ENCODE results near the gene ZMIZ1. TPM values are rescaled to one million over a fixed set of nuclear protein-coding genes. Genes with fewer than 3 reads are reported as not detected.

Gene ZMIZ1
- polyA plus RNA-seq, 6 donors from 2014 or later, result 0.11 to 2.9 (median 1.5) TPM

- no peak for ATAC-seq (ENCODE audit: low read depth in 2 of 2)
- no peak for DNase-seq
- H3K4me3 Mint-ChIP-seq, result peak overlapping the region in 2 of 8 donors; percentile 25 to 85
- peaks cover 3 to 23% of the 10 kb centered on the region in 2 donors for H3K36me3 Mint-ChIP-seq
- H3K9me3 Mint-ChIP-seq, result no peaks in the 10 kb centered on the region
- peak overlapping the region in 5 of 6 donors; percentile 14 to 89 (median 29) for H3K27ac Mint-ChIP-seq
- H3K27me3 Mint-ChIP-seq, result no peaks in the 10 kb centered on the region
- H3K4me1 Mint-ChIP-seq, result peaks cover 31 to 55% (median 43%) of the 10 kb centered on the region in 3 donors
These were observed 281.8 kb downstream of the ZMIZ1 start for GRCh38 chr10:79350407-79351154.

- Mint-ChIP-seq H3K27ac (peak overlapping the region in 1 of 6 donors; percentile 47), H3K9me3 (no peaks in the 10 kb centered on the region), H3K36me3 (peaks cover 3 to 23% of the 10 kb centered on the region in 2 donors), H3K4me1 (peaks cover 33 to 62% (median 51%) of the 10 kb centered on the region in 3 donors), H3K4me3 (peak overlapping the region in 1 of 8 donors; percentile 24), H3K27me3 (no peaks in the 10 kb centered on the region)
- DNase-seq (no peak), ATAC-seq (ENCODE audit: low read depth in 2 of 2) (no peak)
These were observed 282.6 kb downstream of the ZMIZ1 start for GRCh38 chr10:79351332-79351731.

- no peak overlapping the region for H3K4me3 Mint-ChIP-seq
- no peak overlapping the region for H3K27ac Mint-ChIP-seq
- ATAC-seq (ENCODE audit: low read depth in 2 of 2) (no peak), DNase-seq (no peak)
- no peaks in the 10 kb centered on the region for H3K27me3 Mint-ChIP-seq
- peaks cover 36 to 62% (median 51%) of the 10 kb centered on the region in 3 donors for H3K4me1 Mint-ChIP-seq
- H3K36me3 Mint-ChIP-seq, result peaks cover 3 to 23% of the 10 kb centered on the region in 2 donors
- no peaks in the 10 kb centered on the region for H3K9me3 Mint-ChIP-seq
These were observed 283.5 kb downstream of the ZMIZ1 start for GRCh38 chr10:79352035-79352877.

GRCh38 chr10:79353000-79353406 lies 284.2 kb downstream of the ZMIZ1 start:
- H3K27me3 Mint-ChIP-seq, result no peaks in the 10 kb centered on the region
- ATAC-seq (ENCODE audit: low read depth in 2 of 2) (no peak), DNase-seq (no peak)
- H3K4me3 Mint-ChIP-seq, result peak overlapping the region in 1 of 8 donors; percentile 21
- peaks cover 36 to 62% (median 50%) of the 10 kb centered on the region in 3 donors for H3K4me1 Mint-ChIP-seq
- no peaks in the 10 kb centered on the region for H3K9me3 Mint-ChIP-seq
- H3K27ac Mint-ChIP-seq, result peak overlapping the region in 1 of 6 donors; percentile 57
- peaks cover 3 to 23% of the 10 kb centered on the region in 2 donors for H3K36me3 Mint-ChIP-seq

GRCh38 chr10:79353726-79354125 lies 285.0 kb downstream of the ZMIZ1 start:
- Mint-ChIP-seq H3K4me1 (peaks cover 32 to 60% (median 43%) of the 10 kb centered on the region in 3 donors), H3K9me3 (no peaks in the 10 kb centered on the region), H3K27ac (peak overlapping the region in 2 of 6 donors; percentile 44 to 53), H3K36me3 (peaks cover 3 to 23% of the 10 kb centered on the region in 2 donors), H3K4me3 (peak overlapping the region in 2 of 8 donors; percentile 26 to 29), H3K27me3 (no peaks in the 10 kb centered on the region)
- DNase-seq (no peak), ATAC-seq (ENCODE audit: low read depth in 2 of 2) (no peak)

- H3K9me3 Mint-ChIP-seq, result no peaks in the 10 kb centered on the region
- peaks cover 3 to 23% of the 10 kb centered on the region in 2 donors for H3K36me3 Mint-ChIP-seq
- peaks cover 27 to 60% (median 39%) of the 10 kb centered on the region in 3 donors for H3K4me1 Mint-ChIP-seq
- peak overlapping the region in 2 of 8 donors; percentile 29 to 74 for H3K4me3 Mint-ChIP-seq
- H3K27me3 Mint-ChIP-seq, result no peaks in the 10 kb centered on the region
- H3K27ac Mint-ChIP-seq, result peak overlapping the region in 5 of 6 donors; percentile 31 to 78 (median 53)
- no peak for DNase-seq
- ATAC-seq (ENCODE audit: low read depth in 2 of 2), result peak; percentile 51 to 69
These were observed 285.4 kb downstream of the ZMIZ1 start for GRCh38 chr10:79354141-79354540.

GRCh38 chr10:79354615-79355014 lies 285.8 kb downstream of the ZMIZ1 start:
- Mint-ChIP-seq H3K9me3 (no peaks in the 10 kb centered on the region), H3K27ac (peak overlapping the region in 2 of 6 donors; percentile 31), H3K27me3 (no peaks in the 10 kb centered on the region), H3K4me1 (peaks cover 25 to 58% (median 35%) of the 10 kb centered on the region in 3 donors), H3K4me3 (peak overlapping the region in 1 of 8 donors; percentile 74), H3K36me3 (peaks cover 3 to 22% of the 10 kb centered on the region in 2 donors)
- ATAC-seq (ENCODE audit: low read depth in 2 of 2) (no peak), DNase-seq (no peak)

GRCh38 chr10:79355420-79356017 lies 286.8 kb downstream of the ZMIZ1 start:
- no peak overlapping the region for H3K4me3 Mint-ChIP-seq
- H3K9me3 Mint-ChIP-seq, result no peaks in the 10 kb centered on the region
- peaks cover 28 to 62% (median 38%) of the 10 kb centered on the region in 3 donors for H3K4me1 Mint-ChIP-seq

GRCh38 chr10:79356104-79356503 lies 287.3 kb downstream of the ZMIZ1 start:
- Mint-ChIP-seq H3K9me3 (no peaks in the 10 kb centered on the region), H3K4me3 (peak overlapping the region in 1 of 8 donors; percentile 61), H3K36me3 (peaks cover 7 to 15% of the 10 kb centered on the region in 2 donors), H3K27ac (peak overlapping the region in 1 of 6 donors; percentile 94), H3K27me3 (peaks cover 0 to 4% (median 0%) of the 10 kb centered on the region in 3 donors), H3K4me1 (peaks cover 28 to 63% (median 38%) of the 10 kb centered on the region in 3 donors)
- ATAC-seq (ENCODE audit: low read depth in 2 of 2), result peak in 1 of 2 donors; percentile 22
- DNase-seq, result no peak

More at GRCh38 chr10:79355420-79356017, 286.8 kb downstream of the ZMIZ1 start:
- DNase-seq (no peak), ATAC-seq (ENCODE audit: low read depth in 2 of 2) (no peak)
- Mint-ChIP-seq H3K36me3 (peaks cover 4 to 15% of the 10 kb centered on the region in 2 donors), H3K27me3 (peaks cover 0 to 3% (median 0%) of the 10 kb centered on the region in 3 donors), H3K27ac (peak overlapping the region in 3 of 6 donors; percentile 67 to 94 (median 92))

GRCh38 chr10:79357180-79357579 lies 288.4 kb downstream of the ZMIZ1 start:
- Mint-ChIP-seq H3K27me3 (peaks cover 0 to 4% (median 0%) of the 10 kb centered on the region in 3 donors), H3K36me3 (peaks cover 6 to 13% of the 10 kb centered on the region in 2 donors), H3K27ac (no peak overlapping the region), H3K4me3 (peak overlapping the region in 1 of 8 donors; percentile 44), H3K9me3 (no peaks in the 10 kb centered on the region), H3K4me1 (peaks cover 28 to 62% (median 36%) of the 10 kb centered on the region in 3 donors)
- no peak for DNase-seq
- ATAC-seq (ENCODE audit: low read depth in 2 of 2), result no peak

GRCh38 chr10:79358811-79359210 lies 290.0 kb downstream of the ZMIZ1 start:
- DNase-seq (no peak), ATAC-seq (ENCODE audit: low read depth in 2 of 2) (no peak)
- peaks cover 0 to 4% of the 10 kb centered on the region in 2 donors for H3K36me3 Mint-ChIP-seq
- no peaks in the 10 kb centered on the region for H3K9me3 Mint-ChIP-seq
- no peak overlapping the region for H3K4me3 Mint-ChIP-seq
- H3K27me3 Mint-ChIP-seq, result peaks cover 0 to 4% (median 0%) of the 10 kb centered on the region in 3 donors
- H3K27ac Mint-ChIP-seq, result peak overlapping the region in 3 of 6 donors; percentile 6 to 84 (median 82)
- H3K4me1 Mint-ChIP-seq, result peaks cover 20 to 49% (median 25%) of the 10 kb centered on the region in 3 donors

- Mint-ChIP-seq H3K27ac (no peak overlapping the region), H3K4me1 (peaks cover 13 to 38% (median 18%) of the 10 kb centered on the region in 3 donors), H3K4me3 (no peak overlapping the region), H3K9me3 (no peaks in the 10 kb centered on the region), H3K27me3 (peaks cover 0 to 4% (median 0%) of the 10 kb centered on the region in 3 donors), H3K36me3 (peaks cover 0 to 4% of the 10 kb centered on the region in 2 donors)
- ATAC-seq (ENCODE audit: low read depth in 2 of 2), result peak; percentile 69 to 84
- no peak for DNase-seq
These were observed 291.2 kb downstream of the ZMIZ1 start for GRCh38 chr10:79359816-79360498.
